Osteocyte (in vitro differentiated cells): ENCODE data around the gene NR5A1. TPM values are rescaled to one million over a fixed set of nuclear protein-coding genes. Genes with fewer than 3 reads are reported as not detected.

Source experiments
- DNase-seq: peaks from one replicate; pipeline ENCODE4 v3.0.0; 2021; ENCODE audit warnings: mixed read lengths; ENCODE audit not compliant: unreplicated experiment; ENCODE audit errors: extremely low spot score
- H3K27ac Mint-ChIP-seq: one replicate; pipeline ENCODE4 v1.8.0; 2021; ENCODE audit warnings: mild to moderate bottlenecking, mixed read lengths; ENCODE audit not compliant: unreplicated experiment
- H3K27me3 Mint-ChIP-seq: one replicate; pipeline ENCODE4 v1.8.0; 2021; ENCODE audit warnings: mixed read lengths; ENCODE audit not compliant: unreplicated experiment
- H3K36me3 Mint-ChIP-seq: one replicate; pipeline ENCODE4 v1.8.0; 2021; ENCODE audit warnings: mixed read lengths; ENCODE audit not compliant: unreplicated experiment
- H3K4me1 Mint-ChIP-seq: one replicate; pipeline ENCODE4 v1.8.0; 2021; ENCODE audit warnings: mixed read lengths; ENCODE audit not compliant: unreplicated experiment
- H3K4me3 Mint-ChIP-seq: one replicate; pipeline ENCODE4 v1.8.0; 2021; ENCODE audit warnings: mild to moderate bottlenecking, moderate library complexity, mixed read lengths; ENCODE audit not compliant: unreplicated experiment
- H3K9me3 Mint-ChIP-seq: one replicate; pipeline ENCODE4 v1.8.0; 2021; ENCODE audit warnings: mixed read lengths; ENCODE audit not compliant: unreplicated experiment
- CTCF ChIP-seq: fragments of 200-600 bp; sonication (generic); IDR thresholded peaks from 2 replicates; pipeline ENCODE4 v1.5.0; 2021; ENCODE audit warnings: antibody characterized with exemption, mild to moderate bottlenecking, moderate library complexity
- total RNA-seq: library from RNA; stranded (reverse); gene quantifications from 2 replicates; pipeline ENCODE4 v1.2.1, GENCODE V29; 2021

The NR5A1 gene
- total RNA-seq, 1 donor from 2014 or later: not detected

GRCh38 chr9:124493218-124493617 is 14.0 kb downstream of the NR5A1 start:
- no peak for TF ChIP-seq CTCF
- Mint-ChIP-seq H3K9me3 (no peaks in the 10 kb centered on the region), H3K4me3 (no peak overlapping the region), H3K36me3 (no peaks in the 10 kb centered on the region), H3K27me3 (peaks cover 29% of the 10 kb centered on the region), H3K4me1 (no peaks in the 10 kb centered on the region), H3K27ac (no peak overlapping the region)
- DNase-seq: no peak

- no peak for TF ChIP-seq CTCF
- no peak overlapping the region for H3K27ac Mint-ChIP-seq
- no peaks in the 10 kb centered on the region for H3K36me3 Mint-ChIP-seq
- no peaks in the 10 kb centered on the region for H3K9me3 Mint-ChIP-seq
- H3K27me3 Mint-ChIP-seq: peaks cover 28% of the 10 kb centered on the region
- H3K4me3 Mint-ChIP-seq: no peak overlapping the region
- DNase-seq: no peak
- H3K4me1 Mint-ChIP-seq: no peaks in the 10 kb centered on the region
Measured at GRCh38 chr9:124492818-124493217, 14.4 kb downstream of the NR5A1 start.

- Mint-ChIP-seq H3K9me3 (no peaks in the 10 kb centered on the region), H3K4me1 (no peaks in the 10 kb centered on the region), H3K36me3 (no peaks in the 10 kb centered on the region), H3K4me3 (no peak overlapping the region), H3K27ac (no peak overlapping the region), H3K27me3 (peaks cover 31% of the 10 kb centered on the region)
- TF ChIP-seq CTCF: no peak
- no peak for DNase-seq
Measured at GRCh38 chr9:124491049-124491975, 15.9 kb downstream of the NR5A1 start.

- Mint-ChIP-seq H3K36me3 (no peaks in the 10 kb centered on the region), H3K27me3 (peaks cover 26% of the 10 kb centered on the region), H3K4me1 (no peaks in the 10 kb centered on the region), H3K27ac (no peak overlapping the region), H3K4me3 (no peak overlapping the region), H3K9me3 (no peaks in the 10 kb centered on the region)
- no peak for DNase-seq
- no peak for TF ChIP-seq CTCF
Measured at GRCh38 chr9:124490004-124490403, 17.2 kb downstream of the NR5A1 start.

- no peak overlapping the region for H3K27ac Mint-ChIP-seq
- H3K4me1 Mint-ChIP-seq: no peaks in the 10 kb centered on the region
- no peaks in the 10 kb centered on the region for H3K9me3 Mint-ChIP-seq
- no peak for DNase-seq
- H3K4me3 Mint-ChIP-seq: no peak overlapping the region
- peaks cover 23% of the 10 kb centered on the region for H3K27me3 Mint-ChIP-seq
- H3K36me3 Mint-ChIP-seq: no peaks in the 10 kb centered on the region
- no peak for TF ChIP-seq CTCF
Measured at GRCh38 chr9:124489222-124489621, 18.0 kb downstream of the NR5A1 start.
